ENCODE results near the gene ITPR1. TPM values are rescaled to one million over a fixed set of nuclear protein-coding genes. Genes with fewer than 3 reads are reported as not detected.

ITPR1 gene
- total RNA-seq, 4 donors from 2014 or later = 9.5 to 24.1 (median 17.5) TPM

- intact Hi-C loops (cut with DNase I; ENCODE audit: low total_unique reads) = no loop called here
- WGBS, 2 donors = 54 to 62% methylated on average over 3 of the region's 3 CpGs
- no peak for TF ChIP-seq POLR2A (IDR thresholded peaks at IDR 0.05)
- TF ChIP-seq CTCF (IDR thresholded peaks at IDR 0.05) = no peak
- no peak for DNase-seq (ENCODE audit: low spot score in 2 of 2)
- no peak overlapping the region for H3K4me3 ChIP-seq (ENCODE audit: low read depth, poor library complexity, severe bottlenecking)
Observed at GRCh38 chr3:4568841-4569240, 75.7 kb downstream of the ITPR1 start.

DNA sequence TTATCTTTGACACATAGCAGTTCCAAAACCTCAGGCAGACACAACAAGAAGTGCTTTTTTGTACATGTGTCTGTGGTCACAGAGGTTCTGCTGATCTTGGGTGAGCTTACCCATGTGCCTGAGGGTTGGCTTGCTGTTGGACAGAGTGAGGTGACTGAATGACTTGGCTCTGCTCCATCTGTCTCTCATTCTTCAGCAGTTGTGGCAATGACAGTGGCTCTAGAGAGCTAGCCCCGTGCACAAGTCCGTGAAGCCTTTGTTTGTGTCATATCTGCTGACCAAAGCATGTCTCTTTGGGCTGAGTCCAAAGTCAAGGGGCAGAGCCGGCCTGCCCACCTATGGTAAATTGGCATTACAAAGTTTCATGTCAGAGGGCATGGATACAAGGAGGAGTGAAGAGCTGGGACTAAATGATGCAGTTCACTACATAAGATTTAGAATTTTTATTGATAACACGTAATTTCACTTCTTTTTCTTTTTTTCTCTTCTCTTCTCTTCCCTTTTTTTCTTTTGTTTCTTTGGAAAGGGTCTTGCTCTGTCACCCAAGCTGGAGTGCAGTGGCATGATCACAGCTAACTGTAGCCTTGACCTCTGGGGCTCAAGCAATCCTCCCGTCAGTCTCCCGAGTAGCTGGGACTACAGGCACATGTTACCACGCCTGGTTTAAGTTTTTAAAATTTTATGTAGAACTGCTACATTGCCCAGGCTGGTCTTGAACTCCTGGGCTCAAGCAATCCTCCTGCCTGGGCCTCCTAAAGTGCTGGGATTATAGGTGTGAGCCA is 77.9 kb downstream of the ITPR1 start:
- no peak for DNase-seq (ENCODE audit: low spot score in 2 of 2)
- no peak overlapping the region for H3K4me3 ChIP-seq (ENCODE audit: low read depth, poor library complexity, severe bottlenecking)
- intact Hi-C loops (cut with DNase I; ENCODE audit: low total_unique reads) = no loop called here
- WGBS, 2 donors = 80 to 90% methylated on average over 7 of the region's 7 CpGs
- TF ChIP-seq CTCF (IDR thresholded peaks at IDR 0.05) (no peak), POLR2A (IDR thresholded peaks at IDR 0.05) (no peak)

- no peak overlapping the region for H3K4me3 ChIP-seq (ENCODE audit: low read depth, poor library complexity, severe bottlenecking)
- no peak for DNase-seq (ENCODE audit: low spot score in 2 of 2)
- WGBS, 2 donors = 90 to 100% methylated on average over 1 of the region's 1 CpG
- intact Hi-C loops (cut with DNase I; ENCODE audit: low total_unique reads) = no loop called here
- TF ChIP-seq POLR2A (IDR thresholded peaks at IDR 0.05) (no peak), CTCF (IDR thresholded peaks at IDR 0.05) (no peak)
Observed at GRCh38 chr3:4571690-4572334, 78.7 kb downstream of the ITPR1 start.

DNA sequence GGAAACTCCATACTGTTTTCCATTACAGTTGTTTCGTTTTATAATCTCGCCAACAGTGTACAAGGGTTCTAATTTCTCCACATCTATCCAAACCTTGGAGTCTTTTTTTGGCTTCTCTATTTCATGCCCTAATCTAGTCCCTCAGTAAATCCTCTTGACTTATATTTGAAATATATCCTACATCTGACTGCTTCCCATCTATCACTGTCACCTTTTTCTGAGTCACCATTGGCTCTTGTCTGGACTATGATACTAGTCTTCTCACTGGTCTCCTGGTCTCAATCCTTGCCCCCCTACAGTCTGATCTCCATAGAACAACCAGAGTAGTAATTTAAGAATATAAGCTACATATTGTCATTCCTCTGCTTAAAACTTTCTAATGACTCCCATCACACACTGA is 80.0 kb downstream of the ITPR1 start:
- no peak for DNase-seq (ENCODE audit: low spot score in 2 of 2)
- intact Hi-C loops (cut with DNase I; ENCODE audit: low total_unique reads) = no loop called here
- WGBS, 2 donors = 96 to 98% methylated on average over 2 of the region's 2 CpGs
- TF ChIP-seq CTCF (IDR thresholded peaks at IDR 0.05) (no peak), POLR2A (IDR thresholded peaks at IDR 0.05) (no peak)
- H3K4me3 ChIP-seq (ENCODE audit: low read depth, poor library complexity, severe bottlenecking) = no peak overlapping the region

DNA sequence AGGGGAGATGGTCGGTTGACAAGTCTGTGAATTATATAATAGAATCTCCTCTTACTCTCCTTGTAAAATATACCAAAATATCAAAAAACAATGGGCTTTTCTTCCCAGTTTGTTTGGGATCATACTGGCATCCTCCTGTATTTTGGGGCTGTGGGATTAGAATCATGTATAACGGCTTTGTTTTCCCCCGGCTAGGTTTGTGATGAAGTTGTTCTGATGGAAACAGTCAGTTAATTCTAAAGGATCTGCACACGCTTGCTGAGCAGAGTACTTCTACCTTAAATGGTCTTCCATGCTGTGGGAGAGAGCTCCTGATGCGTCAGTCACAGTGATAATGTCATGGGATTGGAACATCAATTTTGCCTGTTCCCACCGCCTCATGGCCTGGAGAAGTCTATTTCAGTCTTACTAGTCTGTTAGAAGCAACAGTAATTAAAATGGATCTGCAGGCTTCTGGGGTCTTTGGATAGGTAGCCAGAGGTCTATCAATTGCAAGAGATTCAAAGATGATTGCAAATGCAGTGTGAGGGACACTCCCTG is 81.3 kb downstream of the ITPR1 start:
- intact Hi-C loops (cut with DNase I; ENCODE audit: low total_unique reads) = no loop called here
- no peak for TF ChIP-seq CTCF (IDR thresholded peaks at IDR 0.05)
- 75 to 78% methylated on average over 6 of the region's 6 CpGs for WGBS, 2 donors
- H3K4me3 ChIP-seq (ENCODE audit: low read depth, poor library complexity, severe bottlenecking) = no peak overlapping the region
- DNase-seq (ENCODE audit: low spot score in 2 of 2) = no peak
